ENCODE data around the gene USP31.

GRCh38 chr16:23092801-23093117, 56.5 kb downstream of the USP31 start:
- TF ChIP-seq CTCF (IDR thresholded peaks at IDR 0.05; ENCODE audit: low read length) (no peak), EZH2 (IDR thresholded peaks at IDR 0.05; ENCODE audit: borderline replicate concordance, low read length) (no peak)

All from OCI-LY1 (cell line).